Stimulated activated CD4-positive, alpha-beta T cell treated with anti-CD3 and anti-CD28 coated beads, Interleukin-12 subunit alpha, Interleukin-12 subunit beta, amount 100 ng/mL, for 24 hours (primary cell): ENCODE data around the gene ESYT3.

Source experiments
- DNase-seq, 2 experiments: peaks; one replicate each; pipeline ENCODE4 v3.0.0-alpha.2; 2020; ENCODE audit warnings: low read depth in 2 of 2

The ESYT3 gene, protein sequence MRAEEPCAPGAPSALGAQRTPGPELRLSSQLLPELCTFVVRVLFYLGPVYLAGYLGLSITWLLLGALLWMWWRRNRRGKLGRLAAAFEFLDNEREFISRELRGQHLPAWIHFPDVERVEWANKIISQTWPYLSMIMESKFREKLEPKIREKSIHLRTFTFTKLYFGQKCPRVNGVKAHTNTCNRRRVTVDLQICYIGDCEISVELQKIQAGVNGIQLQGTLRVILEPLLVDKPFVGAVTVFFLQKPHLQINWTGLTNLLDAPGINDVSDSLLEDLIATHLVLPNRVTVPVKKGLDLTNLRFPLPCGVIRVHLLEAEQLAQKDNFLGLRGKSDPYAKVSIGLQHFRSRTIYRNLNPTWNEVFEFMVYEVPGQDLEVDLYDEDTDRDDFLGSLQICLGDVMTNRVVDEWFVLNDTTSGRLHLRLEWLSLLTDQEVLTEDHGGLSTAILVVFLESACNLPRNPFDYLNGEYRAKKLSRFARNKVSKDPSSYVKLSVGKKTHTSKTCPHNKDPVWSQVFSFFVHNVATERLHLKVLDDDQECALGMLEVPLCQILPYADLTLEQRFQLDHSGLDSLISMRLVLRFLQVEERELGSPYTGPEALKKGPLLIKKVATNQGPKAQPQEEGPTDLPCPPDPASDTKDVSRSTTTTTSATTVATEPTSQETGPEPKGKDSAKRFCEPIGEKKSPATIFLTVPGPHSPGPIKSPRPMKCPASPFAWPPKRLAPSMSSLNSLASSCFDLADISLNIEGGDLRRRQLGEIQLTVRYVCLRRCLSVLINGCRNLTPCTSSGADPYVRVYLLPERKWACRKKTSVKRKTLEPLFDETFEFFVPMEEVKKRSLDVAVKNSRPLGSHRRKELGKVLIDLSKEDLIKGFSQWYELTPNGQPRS

DNA sequence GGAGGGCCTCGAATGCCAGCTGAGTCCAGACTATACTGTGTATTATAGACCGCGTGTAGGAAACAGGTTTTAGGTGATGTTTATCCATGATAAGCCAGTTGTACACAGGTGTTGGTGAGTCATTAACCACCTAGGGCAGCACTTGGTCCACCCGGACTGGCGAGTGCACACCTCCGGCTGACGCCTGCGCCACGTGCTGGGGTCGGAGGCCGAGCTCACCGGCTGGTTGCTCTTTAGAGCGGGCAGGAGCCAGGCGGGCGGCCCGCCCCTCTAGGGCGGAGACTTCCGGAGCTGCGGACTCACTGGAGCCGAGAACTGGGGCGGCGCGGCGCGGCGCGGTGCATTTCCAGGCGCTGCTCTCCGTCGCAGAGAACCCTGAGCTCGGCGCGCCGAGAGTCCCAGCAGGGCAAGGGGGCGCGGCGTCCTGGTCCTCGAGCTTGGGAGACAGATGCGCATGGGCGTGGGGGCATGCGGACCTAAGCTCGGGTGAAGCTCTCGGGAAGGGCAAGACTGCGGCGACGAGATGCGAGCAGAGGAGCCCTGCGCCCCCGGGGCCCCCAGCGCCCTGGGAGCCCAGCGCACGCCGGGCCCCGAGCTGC is at the start of gene ESYT3:
Gene ESYT3 (plus strand): TSS at position 341 of the 599 bp plus-strand sequence. CDS start 183 bp downstream, at position 524.
- peak; percentile 24 to 66 for DNase-seq

DNA sequence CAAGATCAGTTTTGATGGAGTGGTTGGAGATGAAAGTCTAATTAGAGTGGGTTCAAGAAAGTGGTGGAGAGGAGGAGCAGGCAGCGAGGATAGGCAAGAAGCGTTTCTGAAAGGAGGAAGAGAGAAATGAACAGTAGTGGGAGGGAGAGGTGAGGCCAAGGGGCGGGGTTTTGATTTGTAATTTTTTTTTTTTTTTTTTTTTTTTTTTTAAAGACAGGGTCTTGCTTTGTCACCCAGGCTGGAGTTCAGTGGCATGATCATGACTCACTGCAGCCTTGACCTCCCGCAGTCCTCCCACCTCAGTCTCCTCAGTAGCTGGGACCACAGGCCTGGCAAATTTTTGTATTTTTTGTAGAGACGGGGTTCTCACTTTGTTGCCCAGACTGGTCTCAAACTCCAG is 49.4 kb upstream of the ESYT3 start:
- DNase-seq: no peak

DNA sequence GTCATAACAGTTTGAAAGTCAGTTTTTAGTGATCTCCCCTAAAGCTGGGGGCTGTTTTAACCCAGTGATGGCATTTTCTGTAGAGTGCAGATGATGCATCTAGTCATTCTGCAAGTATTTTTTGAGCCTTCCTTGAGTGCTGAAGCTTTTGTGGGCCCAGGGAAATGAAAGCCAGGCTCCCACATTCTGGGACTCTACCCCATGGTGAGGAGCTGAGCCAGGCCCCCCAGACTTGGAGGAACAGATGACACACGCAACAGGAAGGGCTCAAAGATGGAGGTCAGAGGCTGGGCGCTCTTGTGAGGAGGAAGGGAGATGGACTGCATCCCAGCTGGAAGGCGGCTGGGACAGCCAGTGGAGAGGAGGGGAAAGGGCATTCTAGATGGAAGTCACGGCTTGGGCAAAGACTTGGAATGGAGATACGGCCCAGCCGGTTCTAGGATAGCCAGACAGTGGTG is 45.2 kb upstream of the ESYT3 start:
- DNase-seq: no peak

DNA sequence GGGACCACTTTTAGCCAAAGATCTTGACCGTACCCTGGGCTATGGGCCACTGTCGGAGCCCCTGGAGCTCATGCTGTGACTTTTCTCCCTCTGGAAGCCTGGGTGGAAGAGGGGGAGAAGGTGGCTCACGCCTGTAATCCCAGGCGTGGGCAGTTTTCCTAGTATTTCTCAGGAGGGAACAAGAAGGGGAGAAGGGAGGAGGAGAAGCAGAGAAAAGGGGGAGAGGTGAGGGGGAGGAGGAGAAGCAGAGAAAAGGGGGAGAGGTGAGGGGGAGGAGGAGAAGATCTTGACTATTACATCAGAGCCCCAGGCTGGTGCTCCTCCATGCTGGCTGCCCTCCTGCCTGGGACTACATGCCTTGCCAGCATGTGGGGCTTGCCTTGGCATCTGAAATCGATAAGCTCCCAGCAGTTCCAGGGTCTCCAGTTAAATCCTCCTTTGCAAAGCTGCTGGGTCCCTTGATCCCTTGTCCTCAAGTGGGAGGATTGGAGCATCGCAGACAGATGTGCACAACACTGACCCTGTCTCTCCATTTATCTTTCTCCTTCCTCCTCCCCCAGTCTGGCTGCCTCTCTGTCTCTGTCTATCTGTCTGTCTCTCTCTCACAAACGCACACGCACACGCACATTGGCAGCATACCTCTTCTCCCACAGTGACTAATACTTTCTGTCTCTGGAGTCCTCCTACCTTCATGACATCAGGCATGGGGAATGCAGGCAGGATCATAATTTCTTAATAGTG is 44.4 kb upstream of the ESYT3 start:
- DNase-seq: no peak

DNA sequence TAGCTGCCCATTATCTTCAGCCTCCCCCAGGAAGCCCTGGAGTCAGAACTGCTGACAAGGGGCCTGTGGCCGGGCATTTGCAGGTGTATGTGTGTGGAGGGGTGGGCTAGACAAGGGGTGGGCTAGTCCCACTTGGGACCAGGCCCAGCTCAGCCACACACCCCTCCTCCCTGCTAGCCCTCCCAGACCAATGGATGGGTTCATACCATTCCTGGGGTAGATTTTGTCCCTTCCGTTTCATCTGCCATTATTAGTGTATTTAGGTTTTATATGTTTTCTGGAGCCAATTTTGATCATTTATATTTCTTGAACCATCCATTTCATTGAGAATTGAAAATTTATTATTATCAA is 43.9 kb upstream of the ESYT3 start:
- DNase-seq: no peak

DNA sequence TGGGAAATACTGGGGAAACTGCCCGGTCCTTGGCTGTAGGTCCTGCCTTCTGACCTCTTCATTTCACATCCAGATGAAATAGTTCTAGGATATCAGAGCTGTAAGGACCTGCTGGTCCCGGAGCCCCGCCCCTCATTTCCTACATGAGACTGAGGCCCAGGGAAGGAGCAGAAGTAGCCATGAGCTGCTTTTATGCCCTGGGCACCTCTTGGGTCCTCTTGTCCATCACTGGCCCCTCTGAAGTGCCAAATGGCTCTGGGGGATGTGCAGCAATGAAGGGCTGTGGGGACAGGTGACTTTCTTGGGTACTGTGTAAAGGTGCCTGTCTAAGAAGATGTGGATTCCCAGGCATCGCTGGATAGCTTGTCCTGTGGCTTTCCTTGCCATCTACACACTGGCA is 40.3 kb upstream of the ESYT3 start:
- no peak for DNase-seq

DNA sequence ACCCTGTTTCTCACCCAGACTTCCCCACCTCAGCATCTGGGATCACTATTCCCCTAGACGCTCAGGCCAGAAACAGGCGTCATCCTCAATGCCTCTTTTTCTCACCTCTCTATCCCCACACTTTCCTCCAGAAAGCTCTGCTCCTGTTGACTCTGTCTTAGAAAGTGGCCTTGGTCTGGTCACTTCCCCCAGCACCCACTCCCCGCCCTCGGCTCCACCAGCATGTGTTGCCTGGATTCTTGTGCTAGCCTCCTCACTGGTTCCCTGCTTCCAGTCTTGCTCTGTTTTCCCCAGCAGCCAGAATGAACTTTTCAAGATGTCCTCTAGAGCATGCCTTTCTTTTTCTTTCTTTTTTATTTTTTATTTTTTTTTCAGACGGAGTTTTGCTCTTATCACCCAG is 39.7 kb upstream of the ESYT3 start:
- no peak for DNase-seq

DNA sequence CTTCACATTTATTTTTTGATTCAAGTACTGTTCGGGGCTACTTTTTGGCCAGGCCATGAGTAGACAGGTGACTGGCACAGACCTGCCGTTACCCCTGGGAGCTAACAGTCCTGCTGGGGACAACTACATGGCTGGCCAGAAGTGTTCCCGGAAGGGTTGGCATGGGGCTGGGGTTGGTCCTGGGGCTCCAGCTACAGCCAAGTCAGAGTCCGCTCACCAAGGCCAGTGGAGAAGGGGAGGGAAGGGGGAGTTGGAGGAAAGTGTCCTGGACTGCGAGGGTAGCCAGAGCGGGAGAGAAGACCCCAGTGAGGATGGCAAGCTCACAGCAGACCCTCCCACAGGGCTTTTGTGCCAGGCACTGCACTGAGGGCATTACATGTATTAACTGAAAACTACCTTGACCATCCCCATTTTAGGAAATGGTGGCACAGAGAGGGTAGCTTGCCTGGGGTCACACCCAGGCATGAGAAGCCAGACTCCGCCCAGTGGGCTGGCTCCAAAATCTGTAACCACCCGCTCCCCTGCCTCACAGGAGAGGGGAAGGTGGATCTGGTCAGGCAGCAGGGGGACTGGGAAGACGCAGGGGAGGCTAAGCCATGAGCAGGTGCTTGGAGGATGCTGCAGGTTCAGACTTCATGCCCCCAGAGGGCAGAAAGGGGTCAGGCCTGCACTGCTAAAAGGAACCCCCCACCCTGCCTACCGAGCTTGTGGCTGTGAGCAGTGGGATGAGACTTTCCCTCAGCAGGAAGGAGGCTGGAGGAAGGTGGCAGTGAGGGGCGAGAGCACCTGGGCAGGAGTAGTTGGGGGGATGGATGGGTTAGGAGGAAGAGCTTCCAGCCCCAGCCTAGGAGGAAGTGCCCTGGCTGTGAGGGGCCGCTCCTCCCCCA is 38.3 kb upstream of the ESYT3 start:
- DNase-seq: no peak

DNA sequence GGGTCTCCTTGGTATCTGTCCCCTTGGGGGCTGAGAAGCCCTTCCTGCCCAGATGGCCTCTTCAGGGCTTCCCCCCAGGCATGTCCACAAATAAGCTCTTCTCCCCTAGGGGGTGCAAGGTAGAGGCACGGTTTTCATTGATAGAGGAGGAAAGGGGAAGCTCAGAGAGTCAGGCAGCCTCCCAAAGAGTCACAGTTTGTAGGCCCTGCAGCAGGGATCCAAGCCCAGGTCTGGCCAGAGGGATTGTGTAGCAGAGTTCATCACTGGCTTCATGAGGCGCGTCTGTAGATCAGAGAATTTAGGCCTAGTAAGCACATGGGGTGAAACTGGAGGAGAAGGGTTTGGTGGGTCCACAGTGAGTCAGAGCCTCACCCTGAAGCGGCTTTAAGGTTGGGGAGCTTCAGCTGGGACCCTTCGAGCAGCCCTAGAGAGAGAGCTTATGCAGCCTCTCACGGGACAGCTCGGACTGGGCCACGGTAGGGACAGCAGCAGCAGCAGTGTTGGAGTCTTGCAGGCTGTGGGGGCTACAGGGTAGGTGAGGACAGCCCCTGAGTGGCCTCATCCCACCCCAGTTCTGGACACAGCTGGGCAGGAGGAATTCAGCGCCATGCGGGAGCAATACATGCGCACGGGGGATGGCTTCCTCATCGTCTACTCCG is 37.5 kb upstream of the ESYT3 start:
- no peak for DNase-seq

DNA sequence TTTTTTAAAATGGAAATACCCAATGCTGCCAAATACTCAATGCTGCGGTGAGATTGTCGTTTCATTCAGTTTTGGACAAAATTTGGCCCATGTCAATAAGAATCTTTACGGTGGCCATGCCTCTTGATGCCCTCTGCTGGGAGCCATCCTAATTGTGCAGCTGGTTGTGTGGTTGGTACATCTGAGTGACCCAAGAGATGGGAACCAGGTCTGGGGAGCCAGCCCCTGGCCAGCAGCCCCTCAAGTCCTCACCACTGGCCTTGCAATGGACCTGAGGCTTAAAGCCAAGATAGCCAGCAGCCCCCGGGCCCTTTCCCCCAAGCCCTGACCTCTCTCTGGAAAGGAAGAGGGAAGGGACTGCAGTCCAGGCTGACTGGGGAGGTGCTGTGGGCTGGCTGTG is 36.4 kb upstream of the ESYT3 start:
- DNase-seq: no peak

DNA sequence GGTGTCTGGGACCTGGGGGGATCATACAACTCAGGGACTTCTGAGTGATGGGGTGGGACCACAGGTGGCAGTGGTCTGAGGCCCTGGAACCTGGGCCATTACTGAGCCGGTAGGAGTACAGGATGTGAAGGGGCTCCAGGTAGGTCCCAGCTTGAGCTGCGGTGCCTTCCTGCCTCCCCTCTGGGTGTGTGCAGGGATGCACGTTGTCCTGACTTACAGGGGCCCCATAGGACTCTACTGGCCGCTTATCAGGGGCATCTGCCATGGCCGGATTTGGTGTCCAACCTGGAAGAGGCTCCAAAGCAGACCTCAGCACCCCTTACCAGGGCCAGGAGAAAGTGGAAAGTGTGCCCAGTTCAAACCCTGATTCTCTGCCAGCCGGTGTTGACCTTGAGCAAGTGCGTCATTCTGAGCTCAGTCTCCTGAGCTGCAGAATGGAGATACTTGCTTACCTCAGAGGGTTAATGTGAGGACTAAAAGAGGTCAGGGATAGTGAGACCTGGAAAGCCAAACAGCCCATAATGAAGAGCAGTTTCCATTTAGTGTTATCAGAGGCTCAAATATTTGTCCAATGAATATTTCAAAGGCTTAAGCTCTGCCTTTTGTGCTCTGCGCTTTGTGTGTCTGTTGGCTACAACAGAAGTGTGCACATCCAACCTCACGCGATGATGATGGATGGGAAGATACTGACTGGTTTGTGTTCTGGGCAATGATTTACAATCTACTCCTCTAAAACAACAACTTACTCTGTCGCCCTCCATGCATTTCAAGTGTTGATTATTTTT is 35.4 kb upstream of the ESYT3 start:
- no peak for DNase-seq

DNA sequence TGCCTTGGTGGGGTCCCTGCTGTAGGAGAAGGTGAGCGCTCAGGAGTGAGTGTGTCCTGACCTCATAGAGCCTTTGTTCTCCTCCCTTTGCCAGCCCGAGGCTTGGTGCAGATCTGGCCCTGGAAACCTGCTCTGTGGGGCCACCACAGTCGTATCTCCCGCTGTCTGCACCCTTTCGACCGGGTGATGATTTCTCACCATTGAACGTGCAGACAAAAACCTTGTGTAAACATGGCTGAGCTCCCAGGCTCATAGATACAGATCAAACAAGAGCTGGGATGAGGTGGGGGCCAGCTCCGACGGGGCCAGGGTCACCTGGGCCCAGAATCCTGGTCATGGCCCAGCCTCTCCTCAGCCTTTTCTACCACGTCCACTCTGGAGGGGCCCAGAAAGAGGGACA is 34.6 kb upstream of the ESYT3 start:
- DNase-seq: no peak

DNA sequence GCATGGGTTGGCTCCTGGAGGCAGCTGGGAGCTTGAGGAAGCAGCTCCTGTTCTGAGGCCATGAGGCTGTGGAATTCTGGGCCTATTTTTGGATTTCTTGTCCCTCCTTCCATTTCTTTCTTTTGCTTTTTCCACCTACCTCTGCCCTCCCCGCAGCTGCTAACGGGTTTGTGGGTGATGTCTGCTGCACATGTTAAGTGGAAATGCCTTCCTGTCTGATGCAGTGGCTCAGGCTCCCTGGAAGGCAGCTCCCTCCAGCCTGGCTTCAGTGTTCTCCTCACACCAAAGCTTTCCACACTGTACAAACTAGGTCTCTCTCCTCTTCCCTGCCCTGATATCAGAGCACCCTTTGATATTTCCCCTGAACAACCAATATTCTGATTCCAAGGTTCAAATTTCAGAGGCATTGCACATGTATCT is 33.8 kb upstream of the ESYT3 start:
- DNase-seq: no peak

DNA sequence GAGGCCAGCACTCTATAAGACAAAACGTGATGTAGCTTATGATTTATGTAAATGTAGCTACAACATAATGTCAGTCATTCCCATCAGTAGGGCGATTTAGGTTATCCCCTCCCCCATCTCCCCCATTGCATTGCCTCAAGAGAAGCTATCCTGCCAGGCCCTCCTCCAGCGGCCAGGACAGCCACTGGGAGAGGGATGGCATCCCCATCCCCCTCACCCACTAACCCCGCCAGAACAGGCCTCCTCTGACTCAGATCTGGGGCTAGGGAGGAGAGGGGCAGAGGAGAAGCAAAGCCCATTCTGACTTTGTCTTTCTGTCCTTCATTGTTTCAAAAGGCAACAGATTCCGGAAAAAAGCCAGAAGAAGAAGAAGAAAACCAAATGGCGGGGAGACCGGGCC is 32.6 kb upstream of the ESYT3 start:
- DNase-seq: no peak

DNA sequence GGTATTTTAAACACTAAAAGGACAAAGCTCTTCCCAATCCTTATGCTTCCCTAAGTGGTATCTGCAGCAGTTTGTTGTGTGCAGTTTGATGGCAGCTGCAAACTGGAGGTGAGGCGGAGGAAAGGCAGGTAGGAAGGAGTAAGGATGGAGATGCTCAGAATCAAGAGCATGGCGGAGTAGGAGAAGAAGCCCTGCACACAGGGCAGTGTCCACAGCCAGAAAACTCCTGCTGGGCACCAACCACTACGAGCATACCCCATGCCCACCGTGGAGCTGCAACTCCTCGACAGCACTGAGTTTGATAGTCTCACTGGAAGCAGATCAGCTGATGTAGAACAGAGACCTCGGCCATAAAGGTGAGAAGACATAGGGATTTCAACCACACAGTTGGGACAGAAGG is 30.3 kb upstream of the ESYT3 start:
- DNase-seq: no peak

DNA sequence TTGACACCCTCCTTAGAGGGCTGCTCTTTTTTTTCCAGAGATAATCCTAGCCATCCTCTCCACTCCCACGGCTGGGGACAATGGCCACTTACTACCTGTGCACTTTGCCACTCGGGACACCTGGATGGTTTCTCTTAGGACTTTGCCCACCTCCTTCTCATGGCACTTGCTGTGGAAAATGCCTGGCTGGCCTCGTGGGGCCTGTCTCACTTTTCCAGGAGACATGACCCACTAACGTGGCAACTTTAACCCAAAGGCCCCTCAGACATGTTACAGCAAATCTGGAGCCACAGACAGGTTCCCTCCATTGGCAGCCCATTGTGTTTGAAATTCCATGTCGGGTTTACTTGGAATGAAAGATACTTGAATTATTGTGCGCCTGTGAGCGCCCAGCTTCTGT is 29.4 kb upstream of the ESYT3 start:
- no peak for DNase-seq

DNA sequence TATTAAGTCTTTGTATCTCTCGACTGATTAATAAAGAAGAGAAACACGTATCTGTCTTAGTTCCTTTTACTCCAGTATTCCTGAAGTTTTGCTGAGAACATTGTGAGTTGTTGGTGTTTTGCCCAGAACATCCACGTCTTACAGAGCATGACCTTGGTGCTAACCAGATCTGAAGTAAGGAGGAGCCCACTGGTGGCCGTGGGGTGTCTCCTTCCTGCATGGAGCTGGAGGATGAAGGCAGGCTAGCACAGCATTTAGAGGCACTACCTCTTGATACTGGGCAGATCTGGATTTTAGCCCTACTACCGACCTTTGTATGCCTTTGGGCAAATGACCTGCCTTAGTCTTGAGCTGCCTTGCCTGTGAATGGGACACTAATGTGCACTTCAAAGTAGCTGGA is 28.9 kb upstream of the ESYT3 start:
- DNase-seq: no peak

DNA sequence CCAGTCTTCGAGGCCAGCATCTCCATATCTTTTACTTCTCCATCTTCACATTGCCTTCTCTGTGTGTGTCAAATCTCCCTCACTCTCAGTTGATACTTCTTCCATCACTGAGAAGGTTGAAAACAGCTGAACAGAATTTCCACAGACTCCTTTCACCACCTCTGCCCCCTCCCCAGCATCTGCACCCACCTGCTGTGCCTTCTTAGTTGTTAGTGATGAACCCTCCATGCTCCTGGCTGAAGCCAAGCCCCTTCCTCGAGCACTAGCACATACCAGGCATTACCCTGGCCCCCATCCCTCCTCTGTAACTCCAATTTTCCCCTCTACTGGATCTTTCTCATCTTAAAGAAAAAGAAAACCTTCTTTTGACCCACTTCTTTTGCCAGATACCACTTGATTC is 27.8 kb upstream of the ESYT3 start:
- DNase-seq: no peak

DNA sequence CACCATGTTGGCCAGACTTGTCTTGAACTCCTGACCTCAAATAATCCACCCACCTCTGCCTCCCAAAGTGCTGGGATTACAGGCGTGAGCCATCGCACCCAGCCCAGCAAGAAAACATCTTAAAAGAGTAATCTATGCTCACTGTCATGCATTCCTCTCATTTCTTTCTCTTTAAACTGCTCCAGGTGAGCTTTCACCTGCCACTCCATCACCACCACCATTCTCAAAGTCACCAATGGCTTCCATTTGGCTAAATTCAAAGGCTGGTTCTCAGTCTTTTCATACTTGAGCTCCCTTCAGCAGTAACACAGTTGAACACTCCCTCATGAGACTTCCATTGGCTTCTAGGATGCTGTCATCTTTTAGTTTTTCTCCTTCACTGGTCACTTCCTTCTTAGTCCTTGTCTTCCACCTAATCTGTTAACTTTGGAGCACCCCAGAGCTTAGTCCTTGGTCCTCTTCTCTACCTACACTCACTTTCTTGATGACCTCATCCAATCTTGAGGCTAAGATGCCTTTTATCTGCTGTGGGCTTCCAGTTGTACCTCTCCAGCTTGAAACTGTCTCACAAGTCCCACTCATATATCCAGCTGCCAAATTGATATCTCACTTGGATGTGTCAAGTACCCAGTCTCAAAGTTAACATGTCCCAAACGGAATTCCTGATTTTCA is 27.0 kb upstream of the ESYT3 start:
- DNase-seq: no peak
